IMR-90 (cell line): ENCODE results near the gene SAG.

ENCODE experiments used
- ELK1 ChIP-seq: fragments of 150-350 bp; IDR thresholded peaks from 2 replicates; pipeline ENCODE4 v1.6.1; 2016; ENCODE audit warnings: low read depth, mild to moderate bottlenecking, low read length, moderate library complexity, borderline replicate concordance
- MAFK ChIP-seq: IDR thresholded peaks from 2 replicates; pipeline ENCODE4 v1.6.1; 2012; ENCODE audit warnings: low read depth, low read length, improper control_type of control experiment
- MAZ ChIP-seq: IDR thresholded peaks from 2 replicates; pipeline ENCODE4 v1.6.1; 2012; ENCODE audit warnings: low read depth, mild to moderate bottlenecking, low read length, improper control_type of control experiment, moderate library complexity, borderline replicate concordance
- MXI1 ChIP-seq: IDR thresholded peaks from 2 replicates; pipeline ENCODE4 v1.6.1; 2012; ENCODE audit warnings: low read depth, mild to moderate bottlenecking, low read length, moderate library complexity, borderline replicate concordance
- NFE2L2 ChIP-seq: fragments of 150-350 bp; IDR thresholded peaks from 2 replicates; pipeline ENCODE4 v1.6.1; 2016; ENCODE audit warnings: low read depth, mild to moderate bottlenecking, low read length
- POLR2A ChIP-seq: IDR thresholded peaks from 2 replicates; pipeline ENCODE4 v1.6.1; 2012; ENCODE audit warnings: mild to moderate bottlenecking, low read depth, low read length
- RFX5 ChIP-seq: IDR thresholded peaks from 2 replicates; pipeline ENCODE4 v1.8.0; 2012; ENCODE audit warnings: low read depth, mild to moderate bottlenecking, low read length, moderate library complexity
- SMC3 ChIP-seq: fragments of 150-350 bp; IDR thresholded peaks from 2 replicates; pipeline ENCODE4 v1.6.1; 2016; ENCODE audit warnings: low read depth, mild to moderate bottlenecking, antibody characterized with exemption, low read length, moderate library complexity
- TF ChIP-seq, protein P1 (sequence below): conservative IDR thresholded peaks from 2 replicates; pipeline ENCODE4 v1.5.1; 2012; ENCODE audit warnings: mild to moderate bottlenecking, low read depth, low read length, improper control_type of control experiment

DNA sequence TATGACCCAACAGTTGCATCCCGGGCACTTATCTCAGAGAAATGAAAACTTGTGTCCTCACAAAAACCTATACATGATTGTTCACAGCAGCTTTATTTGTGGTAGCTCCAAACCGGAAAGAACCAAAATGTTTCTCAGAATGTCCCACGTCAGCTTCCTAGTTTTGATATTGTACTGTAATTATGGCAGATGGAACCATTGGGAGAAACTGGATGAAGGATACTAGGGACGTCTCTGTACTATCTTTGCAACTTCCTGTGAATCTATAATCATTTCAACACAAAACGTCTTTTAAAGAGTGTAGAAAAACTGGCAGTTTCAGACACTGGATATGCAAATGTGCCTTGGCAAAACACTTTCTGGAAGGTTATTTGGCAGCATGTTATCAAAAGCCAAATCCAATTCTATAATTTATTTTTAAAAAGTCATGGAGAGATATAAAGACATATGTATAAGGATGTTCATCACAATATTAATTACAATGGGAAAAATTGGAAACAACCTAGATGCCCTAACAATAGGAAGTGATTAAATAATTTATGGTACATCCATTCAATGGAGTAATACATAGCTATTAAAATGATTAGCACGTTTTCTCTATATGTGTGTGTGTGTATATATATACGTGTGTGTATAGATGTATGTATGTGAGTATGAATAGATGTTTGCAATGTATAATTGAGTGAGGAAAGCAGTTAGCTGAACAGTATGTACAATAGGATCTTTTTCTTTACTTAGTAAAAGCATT lies 9.8 kb downstream of the SAG start:
- TF ChIP-seq, protein P1, sequence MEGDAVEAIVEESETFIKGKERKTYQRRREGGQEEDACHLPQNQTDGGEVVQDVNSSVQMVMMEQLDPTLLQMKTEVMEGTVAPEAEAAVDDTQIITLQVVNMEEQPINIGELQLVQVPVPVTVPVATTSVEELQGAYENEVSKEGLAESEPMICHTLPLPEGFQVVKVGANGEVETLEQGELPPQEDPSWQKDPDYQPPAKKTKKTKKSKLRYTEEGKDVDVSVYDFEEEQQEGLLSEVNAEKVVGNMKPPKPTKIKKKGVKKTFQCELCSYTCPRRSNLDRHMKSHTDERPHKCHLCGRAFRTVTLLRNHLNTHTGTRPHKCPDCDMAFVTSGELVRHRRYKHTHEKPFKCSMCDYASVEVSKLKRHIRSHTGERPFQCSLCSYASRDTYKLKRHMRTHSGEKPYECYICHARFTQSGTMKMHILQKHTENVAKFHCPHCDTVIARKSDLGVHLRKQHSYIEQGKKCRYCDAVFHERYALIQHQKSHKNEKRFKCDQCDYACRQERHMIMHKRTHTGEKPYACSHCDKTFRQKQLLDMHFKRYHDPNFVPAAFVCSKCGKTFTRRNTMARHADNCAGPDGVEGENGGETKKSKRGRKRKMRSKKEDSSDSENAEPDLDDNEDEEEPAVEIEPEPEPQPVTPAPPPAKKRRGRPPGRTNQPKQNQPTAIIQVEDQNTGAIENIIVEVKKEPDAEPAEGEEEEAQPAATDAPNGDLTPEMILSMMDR, result no peak
- no peak for TF ChIP-seq SMC3
- TF ChIP-seq RFX5, result no peak
- TF ChIP-seq ELK1, result no peak
- TF ChIP-seq POLR2A, result no peak
- no peak for TF ChIP-seq MAZ
- TF ChIP-seq NFE2L2, result no peak
- no peak for TF ChIP-seq MAFK
- TF ChIP-seq MXI1, result no peak
